Measurements from ENCODE around the gene CRTAP. TPM values are rescaled to one million over a fixed set of nuclear protein-coding genes. Genes with fewer than 3 reads are reported as not detected.

Gene CRTAP
- total and polyA plus RNA-seq, 2 experiments from 2014 or later, result 71.9 to 210 TPM

DNA sequence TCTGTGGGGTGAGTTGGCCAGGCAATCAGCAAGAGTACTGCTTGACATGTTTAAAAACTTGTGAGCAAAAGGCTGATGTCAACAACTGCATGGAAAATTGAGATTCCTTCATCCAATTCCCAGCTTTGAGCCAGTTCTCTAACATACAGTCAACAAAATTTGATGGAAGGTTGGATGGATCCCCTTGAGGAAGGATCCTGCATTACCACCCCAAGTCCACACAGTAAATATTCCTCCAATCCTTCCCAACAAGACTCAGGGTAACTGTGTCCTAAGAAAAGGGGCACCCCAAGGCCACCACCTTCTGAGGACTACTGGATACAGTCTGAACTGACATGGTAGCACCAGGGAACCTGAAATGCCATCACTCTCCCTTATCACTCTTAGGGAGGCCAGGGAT, 32.0 kb upstream of the CRTAP start (continued):
- TF ChIP-seq, protein P1, sequence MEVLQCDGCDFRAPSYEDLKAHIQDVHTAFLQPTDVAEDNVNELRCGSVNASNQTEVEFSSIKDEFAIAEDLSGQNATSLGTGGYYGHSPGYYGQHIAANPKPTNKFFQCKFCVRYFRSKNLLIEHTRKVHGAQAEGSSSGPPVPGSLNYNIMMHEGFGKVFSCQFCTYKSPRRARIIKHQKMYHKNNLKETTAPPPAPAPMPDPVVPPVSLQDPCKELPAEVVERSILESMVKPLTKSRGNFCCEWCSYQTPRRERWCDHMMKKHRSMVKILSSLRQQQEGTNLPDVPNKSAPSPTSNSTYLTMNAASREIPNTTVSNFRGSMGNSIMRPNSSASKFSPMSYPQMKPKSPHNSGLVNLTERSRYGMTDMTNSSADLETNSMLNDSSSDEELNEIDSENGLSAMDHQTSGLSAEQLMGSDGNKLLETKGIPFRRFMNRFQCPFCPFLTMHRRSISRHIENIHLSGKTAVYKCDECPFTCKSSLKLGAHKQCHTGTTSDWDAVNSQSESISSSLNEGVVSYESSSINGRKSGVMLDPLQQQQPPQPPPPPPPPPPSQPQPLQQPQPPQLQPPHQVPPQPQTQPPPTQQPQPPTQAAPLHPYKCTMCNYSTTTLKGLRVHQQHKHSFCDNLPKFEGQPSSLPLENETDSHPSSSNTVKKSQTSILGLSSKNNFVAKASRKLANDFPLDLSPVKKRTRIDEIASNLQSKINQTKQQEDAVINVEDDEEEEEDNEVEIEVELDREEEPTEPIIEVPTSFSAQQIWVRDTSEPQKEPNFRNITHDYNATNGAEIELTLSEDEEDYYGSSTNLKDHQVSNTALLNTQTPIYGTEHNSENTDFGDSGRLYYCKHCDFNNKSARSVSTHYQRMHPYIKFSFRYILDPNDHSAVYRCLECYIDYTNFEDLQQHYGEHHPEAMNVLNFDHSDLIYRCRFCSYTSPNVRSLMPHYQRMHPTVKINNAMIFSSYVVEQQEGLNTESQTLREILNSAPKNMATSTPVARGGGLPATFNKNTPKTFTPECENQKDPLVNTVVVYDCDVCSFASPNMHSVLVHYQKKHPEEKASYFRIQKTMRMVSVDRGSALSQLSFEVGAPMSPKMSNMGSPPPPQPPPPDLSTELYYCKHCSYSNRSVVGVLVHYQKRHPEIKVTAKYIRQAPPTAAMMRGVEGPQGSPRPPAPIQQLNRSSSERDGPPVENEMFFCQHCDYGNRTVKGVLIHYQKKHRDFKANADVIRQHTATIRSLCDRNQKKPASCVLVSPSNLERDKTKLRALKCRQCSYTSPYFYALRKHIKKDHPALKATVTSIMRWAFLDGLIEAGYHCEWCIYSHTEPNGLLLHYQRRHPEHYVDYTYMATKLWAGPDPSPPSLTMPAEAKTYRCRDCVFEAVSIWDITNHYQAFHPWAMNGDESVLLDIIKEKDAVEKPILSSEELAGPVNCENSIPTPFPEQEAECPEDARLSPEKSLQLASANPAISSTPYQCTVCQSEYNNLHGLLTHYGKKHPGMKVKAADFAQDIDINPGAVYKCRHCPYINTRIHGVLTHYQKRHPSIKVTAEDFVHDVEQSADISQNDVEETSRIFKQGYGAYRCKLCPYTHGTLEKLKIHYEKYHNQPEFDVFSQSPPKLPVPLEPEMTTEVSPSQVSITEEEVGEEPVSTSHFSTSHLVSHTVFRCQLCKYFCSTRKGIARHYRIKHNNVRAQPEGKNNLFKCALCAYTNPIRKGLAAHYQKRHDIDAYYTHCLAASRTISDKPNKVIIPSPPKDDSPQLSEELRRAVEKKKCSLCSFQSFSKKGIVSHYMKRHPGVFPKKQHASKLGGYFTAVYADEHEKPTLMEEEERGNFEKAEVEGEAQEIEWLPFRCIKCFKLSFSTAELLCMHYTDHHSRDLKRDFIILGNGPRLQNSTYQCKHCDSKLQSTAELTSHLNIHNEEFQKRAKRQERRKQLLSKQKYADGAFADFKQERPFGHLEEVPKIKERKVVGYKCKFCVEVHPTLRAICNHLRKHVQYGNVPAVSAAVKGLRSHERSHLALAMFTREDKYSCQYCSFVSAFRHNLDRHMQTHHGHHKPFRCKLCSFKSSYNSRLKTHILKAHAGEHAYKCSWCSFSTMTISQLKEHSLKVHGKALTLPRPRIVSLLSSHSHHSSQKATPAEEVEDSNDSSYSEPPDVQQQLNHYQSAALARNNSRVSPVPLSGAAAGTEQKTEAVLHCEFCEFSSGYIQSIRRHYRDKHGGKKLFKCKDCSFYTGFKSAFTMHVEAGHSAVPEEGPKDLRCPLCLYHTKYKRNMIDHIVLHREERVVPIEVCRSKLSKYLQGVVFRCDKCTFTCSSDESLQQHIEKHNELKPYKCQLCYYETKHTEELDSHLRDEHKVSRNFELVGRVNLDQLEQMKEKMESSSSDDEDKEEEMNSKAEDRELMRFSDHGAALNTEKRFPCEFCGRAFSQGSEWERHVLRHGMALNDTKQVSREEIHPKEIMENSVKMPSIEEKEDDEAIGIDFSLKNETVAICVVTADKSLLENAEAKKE (CRISPR knock-in tag; IDR thresholded peaks at IDR 0.05), result no peak
- TF ChIP-seq, protein P2, sequence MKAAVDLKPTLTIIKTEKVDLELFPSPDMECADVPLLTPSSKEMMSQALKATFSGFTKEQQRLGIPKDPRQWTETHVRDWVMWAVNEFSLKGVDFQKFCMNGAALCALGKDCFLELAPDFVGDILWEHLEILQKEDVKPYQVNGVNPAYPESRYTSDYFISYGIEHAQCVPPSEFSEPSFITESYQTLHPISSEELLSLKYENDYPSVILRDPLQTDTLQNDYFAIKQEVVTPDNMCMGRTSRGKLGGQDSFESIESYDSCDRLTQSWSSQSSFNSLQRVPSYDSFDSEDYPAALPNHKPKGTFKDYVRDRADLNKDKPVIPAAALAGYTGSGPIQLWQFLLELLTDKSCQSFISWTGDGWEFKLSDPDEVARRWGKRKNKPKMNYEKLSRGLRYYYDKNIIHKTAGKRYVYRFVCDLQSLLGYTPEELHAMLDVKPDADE (IDR thresholded peaks at IDR 0.05), result no peak
- TF ChIP-seq EZH2 (IDR thresholded peaks at IDR 0.05; ENCODE audit: low read depth, unreplicated experiment), result no peak
- no peak for TF ChIP-seq CTCF (conservative IDR thresholded peaks at IDR 0.05; ENCODE audit: low read depth in 2 of 2)
- no peak for TF ChIP-seq ZNF114 (CRISPR knock-in tag; IDR thresholded peaks at IDR 0.05)
- TF ChIP-seq STAT1 (IDR thresholded peaks at IDR 0.05; ENCODE audit: unreplicated experiment), result no peak
- no peak for TF ChIP-seq POLR2AphosphoS5 (IDR thresholded peaks at IDR 0.05; ENCODE audit: low read depth)
- TF ChIP-seq JUNB (IDR thresholded peaks at IDR 0.05; ENCODE audit: unreplicated experiment), result no peak
- TF ChIP-seq REST (IDR thresholded peaks at IDR 0.05; ENCODE audit: unreplicated experiment), result no peak
- TF ChIP-seq EZH2phosphoT487 (IDR thresholded peaks at IDR 0.05; ENCODE audit: unreplicated experiment), result no peak
- no peak for TF ChIP-seq CREB1 (CRISPR knock-in tag; IDR thresholded peaks at IDR 0.05; ENCODE audit: low read depth)
- no peak for TF ChIP-seq ZNF331 (CRISPR knock-in tag; IDR thresholded peaks at IDR 0.05; ENCODE audit: low read depth)
